AG20443 (cell line): ENCODE data around the gene AGO1.
A peak's percentile ranks its signal among the peaks of the same experiment; 100 is the strongest.

Source experiments
- DNase-seq: peaks from one replicate; pipeline ENCODE4 v3.0.0; 2012; ENCODE audit warnings: low spot score, mixed read lengths

AGO1 gene

GRCh38 chr1:35882945-35883634 lies at the start of gene AGO1:
AGO1 (plus strand) TSS chr1:35883209; CDS start chr1:35883422, 213 bp downstream.
- DNase-seq: peak; percentile 100

- DNase-seq: no peak
Observed at GRCh38 chr1:35833395-35833794, 49.6 kb upstream of the AGO1 start.

GRCh38 chr1:35834218-35834617 lies 48.8 kb upstream of the AGO1 start:
- no peak for DNase-seq

GRCh38 chr1:35835398-35835797 lies 47.6 kb upstream of the AGO1 start:
- no peak for DNase-seq

GRCh38 chr1:35836734-35837133 lies 46.3 kb upstream of the AGO1 start:
- DNase-seq: no peak

GRCh38 chr1:35838693-35839245 lies 44.2 kb upstream of the AGO1 start:
- peak; percentile 29 for DNase-seq

GRCh38 chr1:35844826-35845225 lies 38.2 kb upstream of the AGO1 start:
- DNase-seq: no peak

GRCh38 chr1:35845766-35846165 lies 37.2 kb upstream of the AGO1 start:
- no peak for DNase-seq

GRCh38 chr1:35847935-35848565 lies 35.0 kb upstream of the AGO1 start:
- DNase-seq: no peak

- no peak for DNase-seq
Observed at GRCh38 chr1:35850051-35850450, 33.0 kb upstream of the AGO1 start.

GRCh38 chr1:35850716-35851115 lies 32.3 kb upstream of the AGO1 start:
- no peak for DNase-seq

- DNase-seq: peak; percentile 56
Observed at GRCh38 chr1:35851132-35851869, 31.7 kb upstream of the AGO1 start.

GRCh38 chr1:35852241-35852640 lies 30.8 kb upstream of the AGO1 start:
- no peak for DNase-seq

GRCh38 chr1:35854989-35855700 lies 27.9 kb upstream of the AGO1 start:
- no peak for DNase-seq

- no peak for DNase-seq
Observed at GRCh38 chr1:35856964-35857363, 26.0 kb upstream of the AGO1 start.

GRCh38 chr1:35857830-35858229 lies 25.2 kb upstream of the AGO1 start:
- no peak for DNase-seq

- DNase-seq: no peak
Observed at GRCh38 chr1:35860696-35861095, 22.3 kb upstream of the AGO1 start.

GRCh38 chr1:35863136-35863535 lies 19.9 kb upstream of the AGO1 start:
- DNase-seq: no peak

GRCh38 chr1:35863881-35864625 lies 19.0 kb upstream of the AGO1 start:
- DNase-seq: no peak

- DNase-seq: no peak
Observed at GRCh38 chr1:35864813-35865212, 18.2 kb upstream of the AGO1 start.

- DNase-seq: no peak
Observed at GRCh38 chr1:35866991-35867390, 16.0 kb upstream of the AGO1 start.
